D721Med (cell line): ENCODE measurements around the gene EDNRB.

Experiments
- DNase-seq: peaks from one replicate; pipeline ENCODE4 v3.0.0; 2011; ENCODE audit warnings: low spot score; ENCODE audit not compliant: insufficient read length
- FAIRE-seq: peaks from 2 replicates; lab custom pipeline; 2011; peaks lifted over from hg19 to GRCh38; lab: Jason Lieb, UNC
- CTCF ChIP-seq: IDR thresholded peaks from 2 replicates; pipeline ENCODE4 v1.5.1; 2012; ENCODE audit warnings: mild to moderate bottlenecking, control low read depth; ENCODE audit not compliant: insufficient read depth; ENCODE audit errors: missing control alignments

The EDNRB gene

GRCh38 chr13:77871596-77871995 is 47.0 kb downstream of the EDNRB start:
- TF ChIP-seq CTCF: no peak
- DNase-seq: no peak
- no peak for FAIRE-seq

DNA sequence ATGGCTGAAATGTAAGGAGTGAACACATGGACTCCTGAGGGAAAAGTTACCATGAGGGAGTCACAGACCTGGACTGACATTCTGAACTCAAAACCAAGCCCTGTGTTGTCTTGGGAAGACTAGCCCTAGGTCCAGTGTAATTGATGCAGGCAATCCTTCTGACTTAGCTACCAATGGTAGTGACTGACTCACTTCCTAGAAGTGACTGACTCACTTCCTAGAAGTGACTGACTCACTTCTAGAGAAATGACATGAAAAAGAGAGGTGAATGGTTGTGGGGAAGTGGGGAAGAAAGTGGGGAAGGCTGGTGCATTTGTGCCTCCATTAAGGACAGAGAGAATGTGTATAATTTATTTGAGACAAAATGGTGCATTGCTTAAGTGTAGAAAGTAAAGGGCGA is 49.9 kb downstream of the EDNRB start:
- FAIRE-seq (no peak), DNase-seq (no peak)
- no peak for TF ChIP-seq CTCF

- FAIRE-seq (no peak), DNase-seq (no peak)
- no peak for TF ChIP-seq CTCF
Observed at GRCh38 chr13:77866971-77867370, 51.7 kb downstream of the EDNRB start.

- TF ChIP-seq CTCF: no peak
- DNase-seq (no peak), FAIRE-seq (no peak)
Observed at GRCh38 chr13:77865622-77866021, 53.0 kb downstream of the EDNRB start.

GRCh38 chr13:77863144-77863543 is 55.5 kb downstream of the EDNRB start:
- TF ChIP-seq CTCF: no peak
- no peak for DNase-seq
- no peak for FAIRE-seq

DNA sequence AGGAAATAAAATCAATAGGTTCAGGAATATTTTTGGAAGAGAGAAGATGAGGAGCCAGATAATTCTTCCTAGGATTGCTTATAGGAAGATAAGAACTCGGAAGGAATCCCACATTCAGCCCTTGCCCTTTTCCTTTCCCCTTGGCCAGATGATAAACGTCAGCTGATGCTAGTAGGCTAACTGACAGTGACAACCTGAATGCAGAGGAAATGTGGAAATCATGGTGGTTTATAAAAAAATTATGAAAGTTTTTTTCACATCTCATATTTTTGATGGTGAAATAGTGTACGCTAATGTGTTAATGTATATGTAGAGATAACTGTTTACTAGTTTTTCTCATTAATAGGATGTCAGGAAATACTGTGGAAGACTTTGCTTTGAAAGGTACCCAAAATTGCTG is 56.9 kb downstream of the EDNRB start:
- no peak for TF ChIP-seq CTCF
- no peak for DNase-seq
- FAIRE-seq: no peak

DNA sequence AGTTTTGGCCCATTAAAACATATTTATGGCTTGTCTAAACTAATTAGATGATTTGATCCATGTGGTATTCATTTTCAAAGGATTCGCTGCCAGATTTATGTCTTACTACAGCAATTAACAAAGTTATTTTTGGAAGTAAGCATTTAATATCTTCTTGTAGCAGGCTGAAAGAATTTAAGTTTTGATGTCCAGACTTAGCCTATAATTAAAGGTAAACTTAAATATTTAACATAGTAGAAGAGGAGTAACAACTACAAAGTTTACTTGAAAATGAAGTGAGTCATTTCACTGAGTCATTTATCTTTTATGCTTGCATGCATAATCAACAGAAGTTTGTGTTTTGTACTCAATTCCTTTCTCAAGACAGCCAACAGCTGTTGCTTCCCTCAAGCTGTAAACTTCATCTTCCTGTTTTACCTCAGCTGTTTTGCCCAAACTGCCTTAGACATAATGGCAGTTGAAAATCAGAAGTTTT is 58.1 kb downstream of the EDNRB start:
- FAIRE-seq (no peak), DNase-seq (no peak)
- TF ChIP-seq CTCF: no peak
